C4-2B (cell line): ENCODE measurements around the gene SH3RF1.
"Not testable (repeated sequence)": the region's sequence is repeated elsewhere in the genome, so short reads cannot be mapped to it uniquely, and the experiment has no call there.

Experiments
- H3K27ac ChIP-seq: fragments of 450-650 bp; 2 replicates; pipeline ENCODE4 v1.5.1; 2017
- CTCF ChIP-seq: fragments of 450-650 bp; conservative IDR thresholded peaks from 2 replicates; pipeline ENCODE4 v1.5.1; 2017; ENCODE audit warnings: mild to moderate bottlenecking
- ZFX ChIP-seq: fragments of 450-650 bp; IDR thresholded peaks from 2 replicates; pipeline ENCODE4 v1.6.1; 2017

Gene SH3RF1

GRCh38 chr4:169205075-169205743 is 65.5 kb downstream of the SH3RF1 start:
- no peak overlapping the region for H3K27ac ChIP-seq
- TF ChIP-seq ZFX, result no peak
- TF ChIP-seq CTCF, result no peak

GRCh38 chr4:169203891-169204290 is 66.9 kb downstream of the SH3RF1 start:
- H3K27ac ChIP-seq, result no peak overlapping the region
- no peak for TF ChIP-seq CTCF
- TF ChIP-seq ZFX, result no peak

GRCh38 chr4:169203278-169203677 is 67.5 kb downstream of the SH3RF1 start:
- not testable (repeated sequence) for H3K27ac ChIP-seq

GRCh38 chr4:169202878-169203277 is 67.9 kb downstream of the SH3RF1 start:
- no peak overlapping the region for H3K27ac ChIP-seq
- TF ChIP-seq ZFX (no peak), CTCF (no peak)

- H3K27ac ChIP-seq, result no peak overlapping the region
- TF ChIP-seq CTCF (no peak), ZFX (no peak)
Measured at GRCh38 chr4:169202145-169202699, 68.5 kb downstream of the SH3RF1 start.

- H3K27ac ChIP-seq, result no peak overlapping the region
- TF ChIP-seq ZFX (no peak), CTCF (no peak)
Measured at GRCh38 chr4:169201222-169202144, 69.3 kb downstream of the SH3RF1 start.

- TF ChIP-seq ZFX (no peak), CTCF (no peak)
- no peak overlapping the region for H3K27ac ChIP-seq
Measured at GRCh38 chr4:169200361-169201030, 70.3 kb downstream of the SH3RF1 start.
